Measurements from ENCODE around the gene ABCA7.

- TF ChIP-seq, protein P1, sequence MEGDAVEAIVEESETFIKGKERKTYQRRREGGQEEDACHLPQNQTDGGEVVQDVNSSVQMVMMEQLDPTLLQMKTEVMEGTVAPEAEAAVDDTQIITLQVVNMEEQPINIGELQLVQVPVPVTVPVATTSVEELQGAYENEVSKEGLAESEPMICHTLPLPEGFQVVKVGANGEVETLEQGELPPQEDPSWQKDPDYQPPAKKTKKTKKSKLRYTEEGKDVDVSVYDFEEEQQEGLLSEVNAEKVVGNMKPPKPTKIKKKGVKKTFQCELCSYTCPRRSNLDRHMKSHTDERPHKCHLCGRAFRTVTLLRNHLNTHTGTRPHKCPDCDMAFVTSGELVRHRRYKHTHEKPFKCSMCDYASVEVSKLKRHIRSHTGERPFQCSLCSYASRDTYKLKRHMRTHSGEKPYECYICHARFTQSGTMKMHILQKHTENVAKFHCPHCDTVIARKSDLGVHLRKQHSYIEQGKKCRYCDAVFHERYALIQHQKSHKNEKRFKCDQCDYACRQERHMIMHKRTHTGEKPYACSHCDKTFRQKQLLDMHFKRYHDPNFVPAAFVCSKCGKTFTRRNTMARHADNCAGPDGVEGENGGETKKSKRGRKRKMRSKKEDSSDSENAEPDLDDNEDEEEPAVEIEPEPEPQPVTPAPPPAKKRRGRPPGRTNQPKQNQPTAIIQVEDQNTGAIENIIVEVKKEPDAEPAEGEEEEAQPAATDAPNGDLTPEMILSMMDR (IDR thresholded peaks at IDR 0.05; ENCODE audit: insufficient read depth, low read length, poor library complexity, severe bottlenecking): no peak
- TF ChIP-seq EZH2phosphoT487 (conservative IDR thresholded peaks at IDR 0.05; ENCODE audit: low read length): no peak
Measured at GRCh38 chr19:1068009-1069001, 28.4 kb downstream of the ABCA7 start.

Measured in SU-DHL-6 (cell line).